ENCODE results near the gene FAM76A.
"Not testable (repeated sequence)": the region's sequence is repeated elsewhere in the genome, so short reads cannot be mapped to it uniquely, and the experiment has no call there.

Gene FAM76A

GRCh38 chr1:27782950-27783349 is 57.2 kb downstream of the FAM76A start:
- DNase-seq, result no peak

GRCh38 chr1:27784700-27785099 is 58.9 kb downstream of the FAM76A start:
- no peak for DNase-seq

- no peak for DNase-seq
Measured at GRCh38 chr1:27785781-27786455, 60.2 kb downstream of the FAM76A start.

GRCh38 chr1:27787895-27788294 is 62.1 kb downstream of the FAM76A start:
- no peak for DNase-seq

- no peak for DNase-seq
Measured at GRCh38 chr1:27789540-27790041, 63.8 kb downstream of the FAM76A start.

- not testable (repeated sequence) for DNase-seq
Measured at GRCh38 chr1:27790270-27790669, 64.5 kb downstream of the FAM76A start.

- DNase-seq, result no peak
Measured at GRCh38 chr1:27795601-27796000, 69.8 kb downstream of the FAM76A start.

GRCh38 chr1:27804791-27805190 is 79.0 kb downstream of the FAM76A start:
- no peak for DNase-seq

- DNase-seq, result no peak
Measured at GRCh38 chr1:27806758-27807157, 81.0 kb downstream of the FAM76A start.

- no peak for DNase-seq
Measured at GRCh38 chr1:27807385-27807784, 81.6 kb downstream of the FAM76A start.

GRCh38 chr1:27808131-27808530 is 82.4 kb downstream of the FAM76A start:
- DNase-seq, result not testable (repeated sequence)

- DNase-seq, result no peak
Measured at GRCh38 chr1:27809883-27810282, 84.1 kb downstream of the FAM76A start.

GRCh38 chr1:27811741-27812500 is 86.2 kb downstream of the FAM76A start:
- no peak for DNase-seq

All from activated CD4-positive, CD25-positive, alpha-beta regulatory T cell (primary cell).